Duodenal mucosa (tissue), 2 donors: ENCODE results near the gene AQP12B.

Source experiments
- H3K27ac ChIP-seq: one replicate; pipeline ENCODE4 v1.7.0; 2013; ENCODE audit warnings: low read depth, low read length
- H3K27me3 ChIP-seq, 2 donors: one replicate each; pipeline ENCODE4 v1.7.0; 2013; ENCODE audit warnings: low read length in 2 of 2, control low read depth in 1 of 2; ENCODE audit not compliant: insufficient read depth in 2 of 2, control insufficient read depth in 1 of 2
- H3K36me3 ChIP-seq, 2 donors: one replicate each; pipeline ENCODE4 v1.7.0; 2013; ENCODE audit warnings: low read length in 2 of 2, control low read depth in 1 of 2; ENCODE audit not compliant: insufficient read depth in 2 of 2, control insufficient read depth in 1 of 2
- H3K4me1 ChIP-seq, 2 donors: one replicate each; pipeline ENCODE4 v1.7.0; 2013; ENCODE audit warnings: low read length in 2 of 2, control low read depth in 1 of 2; ENCODE audit not compliant: insufficient read depth in 2 of 2, control insufficient read depth in 1 of 2
- H3K4me3 ChIP-seq, 2 donors: one replicate each; pipeline ENCODE4 v1.7.0; 2013; ENCODE audit warnings: low read length in 2 of 2, low read depth in 1 of 2
- H3K9ac ChIP-seq, 2 donors: one replicate each; pipeline ENCODE4 v1.7.0; 2013; ENCODE audit warnings: low read length in 2 of 2, low read depth in 1 of 2
- H3K9me3 ChIP-seq, 2 donors: one replicate each; pipeline ENCODE4 v1.7.0; 2013; ENCODE audit warnings: low read length in 2 of 2, control low read depth in 1 of 2; ENCODE audit not compliant: control insufficient read depth in 1 of 2

Gene AQP12B

DNA sequence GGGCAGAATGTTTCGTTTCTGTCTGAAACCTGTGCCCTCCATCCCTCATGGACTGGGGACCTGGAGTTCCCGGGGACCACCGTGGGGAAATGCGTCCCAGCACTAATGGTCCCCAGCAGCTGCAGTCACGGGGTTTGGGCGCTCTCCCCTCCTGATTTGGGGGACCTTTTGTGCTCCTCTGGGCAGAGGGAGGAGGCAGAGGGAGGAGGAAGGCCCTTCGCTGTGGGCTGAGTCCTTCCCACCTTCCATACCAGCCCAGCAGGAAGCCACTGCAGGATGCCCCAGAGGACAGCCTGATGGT lies 54.2 kb downstream of the AQP12B start:
- no peak overlapping the region for H3K27ac ChIP-seq
- no peak overlapping the region for H3K9ac ChIP-seq
- peaks cover 0 to 2% of the 10 kb centered on the region in 2 donors for H3K9me3 ChIP-seq
- no peak overlapping the region for H3K4me3 ChIP-seq
- peaks cover 8 to 43% of the 10 kb centered on the region in 2 donors for H3K36me3 ChIP-seq
- H3K27me3 ChIP-seq, result no peaks in the 10 kb centered on the region
- peaks cover 0 to 15% of the 10 kb centered on the region in 2 donors for H3K4me1 ChIP-seq

DNA sequence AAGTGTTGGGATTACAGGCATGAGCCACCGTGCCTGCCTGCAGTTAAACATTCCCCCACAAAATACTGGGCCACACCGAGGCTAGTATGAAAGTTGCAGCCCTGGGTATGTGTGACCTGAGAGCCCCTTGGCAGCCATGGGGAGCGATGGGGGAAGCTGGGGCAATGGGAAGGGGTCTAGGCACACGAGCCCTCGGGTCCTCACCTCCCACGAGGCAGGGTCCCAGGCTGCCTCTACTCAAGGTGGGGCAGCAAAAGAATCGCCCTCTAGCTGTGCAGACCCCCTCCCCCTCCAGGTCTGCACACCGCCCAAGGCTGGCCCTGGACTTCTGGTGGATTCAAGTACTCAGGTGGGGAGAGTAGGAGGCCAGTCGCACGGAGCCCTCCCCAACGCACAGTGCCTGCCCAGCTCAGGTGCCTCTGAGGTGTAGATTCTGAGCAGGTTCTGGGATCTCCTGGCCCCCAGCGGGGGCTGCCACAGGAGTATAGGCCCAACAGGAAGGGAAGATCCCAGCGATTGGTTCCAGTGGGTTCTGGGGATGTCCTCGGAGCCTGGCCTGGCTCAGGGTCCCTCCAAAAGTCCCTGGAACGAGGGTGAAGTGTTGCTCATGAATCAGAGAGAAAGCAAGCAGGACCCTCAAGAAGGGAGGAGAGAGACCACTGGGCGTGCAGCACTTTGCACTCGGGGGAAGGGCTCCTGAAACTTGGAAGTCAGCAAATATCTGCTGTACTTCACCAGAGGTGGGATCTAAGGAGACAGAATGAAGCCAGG lies 54.8 kb downstream of the AQP12B start:
- peaks cover 0 to 2% of the 10 kb centered on the region in 2 donors for H3K9me3 ChIP-seq
- peaks cover 8 to 43% of the 10 kb centered on the region in 2 donors for H3K36me3 ChIP-seq
- peaks cover 0 to 15% of the 10 kb centered on the region in 2 donors for H3K4me1 ChIP-seq
- H3K9ac ChIP-seq, result no peak overlapping the region
- no peak overlapping the region for H3K27ac ChIP-seq
- no peak overlapping the region for H3K4me3 ChIP-seq
- no peaks in the 10 kb centered on the region for H3K27me3 ChIP-seq

DNA sequence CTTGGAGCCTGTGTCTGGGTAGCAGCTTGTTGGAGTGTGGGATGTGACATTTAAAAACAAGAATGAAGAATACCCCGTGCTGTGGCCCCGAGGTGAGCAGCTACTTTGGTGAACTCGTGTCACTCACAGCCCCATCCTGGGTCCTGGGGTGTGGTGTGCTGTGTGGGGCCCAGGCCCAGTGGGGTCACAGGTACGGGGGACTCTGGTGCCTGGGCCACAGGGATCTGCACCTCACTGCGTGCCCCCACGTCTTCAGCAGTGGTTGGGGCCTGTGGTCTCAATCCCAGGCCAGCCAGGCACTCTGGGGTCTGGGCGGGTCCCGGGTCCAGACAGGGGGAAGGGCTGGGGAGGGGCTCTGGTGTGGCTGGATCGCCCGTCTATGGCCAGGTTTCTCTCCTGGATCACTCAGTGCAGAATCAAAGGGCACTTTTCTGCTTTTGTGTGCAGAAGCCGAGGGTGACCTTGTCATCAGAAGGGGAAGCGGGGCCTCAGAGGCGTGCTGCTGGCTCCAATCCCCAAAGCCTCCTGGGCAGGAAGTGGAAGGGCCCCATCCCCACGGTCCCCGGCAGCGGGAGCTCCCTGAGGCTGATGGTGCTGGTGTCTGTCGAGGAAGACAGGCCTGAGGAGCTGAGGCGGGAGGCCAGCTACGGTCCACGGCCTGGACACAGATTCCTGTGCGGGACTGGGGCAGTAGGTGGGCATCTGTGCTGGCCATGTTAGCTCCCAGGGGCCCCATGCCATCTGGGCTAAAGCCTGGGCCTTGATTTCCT lies 56.0 kb downstream of the AQP12B start:
- Histone ChIP-seq H3K9ac (no peak overlapping the region), H3K27me3 (no peaks in the 10 kb centered on the region), H3K27ac (peak overlapping the region; percentile 20), H3K36me3 (peaks cover 8 to 45% of the 10 kb centered on the region in 2 donors), H3K4me1 (peaks cover 0 to 18% of the 10 kb centered on the region in 2 donors), H3K9me3 (no peaks in the 10 kb centered on the region), H3K4me3 (peak overlapping the region in 1 of 2 donors; percentile 28)
